ENCODE data around the gene MED7. TPM values are rescaled to one million over a fixed set of nuclear protein-coding genes. Genes with fewer than 3 reads are reported as not detected.

The MED7 gene
- total RNA-seq, 1 experiment from 2014 or later: 14.7 TPM

DNA sequence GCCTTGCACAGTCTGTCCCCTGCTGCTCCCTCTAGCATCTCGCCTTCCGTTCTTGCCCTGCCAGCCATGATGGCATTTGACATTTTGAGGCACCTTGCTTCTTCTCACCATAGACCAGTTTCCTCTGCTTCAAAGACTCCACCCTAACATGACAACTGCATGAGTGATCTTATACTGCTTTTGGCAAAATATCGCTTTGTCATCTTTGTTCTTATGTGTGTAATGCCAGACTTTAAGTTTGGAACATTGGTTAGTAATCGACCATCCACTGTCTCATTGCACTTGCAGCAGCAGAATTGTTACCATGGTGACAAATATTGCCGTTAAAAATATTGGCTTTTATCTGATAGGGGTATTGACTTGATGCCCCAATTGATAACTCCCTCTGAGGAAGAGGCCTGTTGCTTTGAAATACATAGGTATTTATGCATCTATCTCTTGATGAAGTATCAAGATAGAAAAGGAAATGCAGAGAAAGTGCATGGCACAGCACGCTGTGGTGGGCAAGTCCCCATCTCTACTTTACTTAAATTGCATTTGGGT is 16.6 kb upstream of the MED7 start:
- Mint-ChIP-seq H3K4me3 (ENCODE audit: unreplicated experiment) (no peak overlapping the region), H3K27me3 (ENCODE audit: insufficient read depth, unreplicated experiment) (no peaks in the 10 kb centered on the region), H3K36me3 (ENCODE audit: insufficient read depth, unreplicated experiment) (no peaks in the 10 kb centered on the region), H3K4me1 (ENCODE audit: insufficient read depth, unreplicated experiment) (no peaks in the 10 kb centered on the region), H3K27ac (ENCODE audit: low read depth, unreplicated experiment) (no peak overlapping the region), H3K9me3 (ENCODE audit: unreplicated experiment) (peaks cover 14% of the 10 kb centered on the region)
- BruUV-seq (replicated peaks): no TSS peak
- DNase-seq (ENCODE audit: unreplicated experiment): no peak
- intact Hi-C loops (cut with micrococcal nuclease): no loop called here
- TF ChIP-seq CTCF (IDR thresholded peaks at IDR 0.05; ENCODE audit: unreplicated experiment): no peak
- CTCF ChIA-PET: no interaction called here
- POLR2A ChIA-PET: no interaction called here

- no peak for DNase-seq (ENCODE audit: unreplicated experiment)
- H3K4me1 Mint-ChIP-seq (ENCODE audit: insufficient read depth, unreplicated experiment): no peaks in the 10 kb centered on the region
- H3K27ac Mint-ChIP-seq (ENCODE audit: low read depth, unreplicated experiment): no peak overlapping the region
- H3K36me3 Mint-ChIP-seq (ENCODE audit: insufficient read depth, unreplicated experiment): no peaks in the 10 kb centered on the region
- CTCF ChIA-PET: interaction anchor here (0.6 to 2.5 kb wide), 7 partner anchors 9 to 1526 kb away, joined by 3 to 14 read pairs (median 3); no protein-coding TSS in a partner anchor
- POLR2A ChIA-PET: interaction anchor here (0.5 to 1.0 kb wide), 2 partner anchors 14 to 1168 kb away, joined by 3 to 4 read pairs; no protein-coding TSS in a partner anchor
- intact Hi-C loops (cut with micrococcal nuclease): no loop called here
- no peaks in the 10 kb centered on the region for H3K27me3 Mint-ChIP-seq (ENCODE audit: insufficient read depth, unreplicated experiment)
- no peak for TF ChIP-seq CTCF (IDR thresholded peaks at IDR 0.05; ENCODE audit: unreplicated experiment)
- peaks cover 14% of the 10 kb centered on the region for H3K9me3 Mint-ChIP-seq (ENCODE audit: unreplicated experiment)
- no TSS peak for BruUV-seq (replicated peaks)
- no peak overlapping the region for H3K4me3 Mint-ChIP-seq (ENCODE audit: unreplicated experiment)
Measured at GRCh38 chr5:157157293-157157891, 14.7 kb upstream of the MED7 start.

DNA sequence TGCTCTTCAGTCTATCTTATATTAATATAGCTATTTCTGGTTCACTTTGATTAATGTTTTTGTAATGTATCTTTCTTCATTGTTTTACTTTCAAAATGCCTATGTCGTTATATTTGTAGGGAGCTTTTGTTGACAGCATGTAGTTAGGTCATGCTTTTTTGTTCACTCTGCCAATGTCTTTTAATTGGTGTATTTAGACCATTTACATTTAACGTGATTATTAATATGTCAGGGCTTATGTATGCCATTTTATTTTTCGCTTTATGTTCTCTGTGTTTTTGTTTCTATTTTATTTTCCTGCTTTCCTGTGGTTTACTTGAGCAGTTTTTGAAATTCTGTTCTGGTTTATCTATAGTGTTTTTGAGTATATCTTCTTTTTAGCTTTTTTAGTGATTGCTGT is 12.6 kb upstream of the MED7 start:
- Mint-ChIP-seq H3K27ac (ENCODE audit: low read depth, unreplicated experiment) (no peak overlapping the region), H3K9me3 (ENCODE audit: unreplicated experiment) (peaks cover 14% of the 10 kb centered on the region), H3K4me1 (ENCODE audit: insufficient read depth, unreplicated experiment) (no peaks in the 10 kb centered on the region), H3K27me3 (ENCODE audit: insufficient read depth, unreplicated experiment) (no peaks in the 10 kb centered on the region), H3K4me3 (ENCODE audit: unreplicated experiment) (no peak overlapping the region), H3K36me3 (ENCODE audit: insufficient read depth, unreplicated experiment) (no peaks in the 10 kb centered on the region)
- ChIA-PET CTCF (interaction anchor here (0.7 to 1.1 kb wide), 4 partner anchors 34 to 1406 kb away, joined by 4 to 5 read pairs (median 4); no protein-coding TSS in a partner anchor), POLR2A (interaction anchor here (0.6 to 0.7 kb wide), 2 partner anchors 95 to 169 kb away, joined by 3 read pairs; no protein-coding TSS in a partner anchor)
- intact Hi-C loops (cut with micrococcal nuclease): no loop called here
- DNase-seq (ENCODE audit: unreplicated experiment): no peak
- no peak for TF ChIP-seq CTCF (IDR thresholded peaks at IDR 0.05; ENCODE audit: unreplicated experiment)
- BruUV-seq (replicated peaks): no TSS peak

- no TSS peak for BruUV-seq (replicated peaks)
- no peaks in the 10 kb centered on the region for H3K36me3 Mint-ChIP-seq (ENCODE audit: insufficient read depth, unreplicated experiment)
- no peak overlapping the region for H3K4me3 Mint-ChIP-seq (ENCODE audit: unreplicated experiment)
- ChIA-PET POLR2A (no interaction called here), CTCF (interaction anchor here (0.5 to 3.7 kb wide), 9 partner anchors 13 to 1162 kb away, joined by 3 to 12 read pairs (median 3); no protein-coding TSS in a partner anchor)
- no peak for TF ChIP-seq CTCF (IDR thresholded peaks at IDR 0.05; ENCODE audit: unreplicated experiment)
- intact Hi-C loops (cut with micrococcal nuclease): no loop called here
- peak; percentile 27 for DNase-seq (ENCODE audit: unreplicated experiment)
- no peaks in the 10 kb centered on the region for H3K27me3 Mint-ChIP-seq (ENCODE audit: insufficient read depth, unreplicated experiment)
- H3K4me1 Mint-ChIP-seq (ENCODE audit: insufficient read depth, unreplicated experiment): peaks cover 6% of the 10 kb centered on the region
- H3K27ac Mint-ChIP-seq (ENCODE audit: low read depth, unreplicated experiment): no peak overlapping the region
- peaks cover 12% of the 10 kb centered on the region for H3K9me3 Mint-ChIP-seq (ENCODE audit: unreplicated experiment)
Measured at GRCh38 chr5:157150995-157151394, 8.3 kb upstream of the MED7 start.
